Tibial artery (tissue), 4 donors: Measurements from ENCODE around the gene GPR149.
A peak's percentile ranks its signal among the peaks of the same experiment; 100 is the strongest.

Experiments
- DNase-seq, 2 donors: peaks; one replicate each; pipeline ENCODE4 v3.0.0-alpha.2; 2019
- H3K27ac ChIP-seq, 2 donors: fragments of 200-600 bp; sonication (generic) in 1 of 2; 1 replicate in 1 of 2; 2 replicates in 1 of 2; pipeline ENCODE4 v1.5.1; 2018 to 2019; ENCODE audit warnings: mild to moderate bottlenecking in 1 of 2
- H3K27me3 ChIP-seq, 2 donors: fragments of 200-600 bp; sonication (generic) in 1 of 2; one replicate each; pipeline versions ENCODE4 v1.5.1 to v1.6.0; 2016 to 2019
- H3K36me3 ChIP-seq, 3 donors: fragments of 200-600 bp; sonication (generic) in 2 of 3; one replicate each; pipeline ENCODE4 v1.5.1; 2016 to 2019; ENCODE audit warnings: mild to moderate bottlenecking in 2 of 3
- H3K4me1 ChIP-seq, 4 donors: fragments of 200-600 bp; sonication (generic) in 2 of 4; 1 replicate in 3 of 4; 2 replicates in 1 of 4; pipeline ENCODE4 v1.5.1; 2016 to 2019
- H3K4me3 ChIP-seq, 2 donors: fragments of 200-600 bp; sonication (generic) in 1 of 2; 1 replicate in 1 of 2; 2 replicates in 1 of 2; pipeline ENCODE4 v1.5.1; 2018 to 2019; ENCODE audit warnings: mild to moderate bottlenecking in 2 of 2
- H3K9me3 ChIP-seq, 3 donors: fragments of 200-600 bp; sonication (generic) in 1 of 3; one replicate each; pipeline ENCODE4 v1.5.1; 2016 to 2019
- intact Hi-C: fragments of 100-400 bp; cut with DNase I; formaldehyde crosslinking; loops from one replicate; pipeline ENCODE4 v1.15.0; 2023; ENCODE audit warnings: low total_unique reads
- TF ChIP-seq, protein P1 (sequence below), 2 experiments: fragments of 200-600 bp in 1 of 2; fragments of 450-650 bp in 1 of 2; IDR thresholded peaks; one replicate each; pipeline ENCODE4 v1.5.1; 2017 to 2019; ENCODE audit warnings: antibody characterized with exemption in 2 of 2, mild to moderate bottlenecking in 1 of 2, moderate library complexity in 1 of 2

The GPR149 gene

DNA sequence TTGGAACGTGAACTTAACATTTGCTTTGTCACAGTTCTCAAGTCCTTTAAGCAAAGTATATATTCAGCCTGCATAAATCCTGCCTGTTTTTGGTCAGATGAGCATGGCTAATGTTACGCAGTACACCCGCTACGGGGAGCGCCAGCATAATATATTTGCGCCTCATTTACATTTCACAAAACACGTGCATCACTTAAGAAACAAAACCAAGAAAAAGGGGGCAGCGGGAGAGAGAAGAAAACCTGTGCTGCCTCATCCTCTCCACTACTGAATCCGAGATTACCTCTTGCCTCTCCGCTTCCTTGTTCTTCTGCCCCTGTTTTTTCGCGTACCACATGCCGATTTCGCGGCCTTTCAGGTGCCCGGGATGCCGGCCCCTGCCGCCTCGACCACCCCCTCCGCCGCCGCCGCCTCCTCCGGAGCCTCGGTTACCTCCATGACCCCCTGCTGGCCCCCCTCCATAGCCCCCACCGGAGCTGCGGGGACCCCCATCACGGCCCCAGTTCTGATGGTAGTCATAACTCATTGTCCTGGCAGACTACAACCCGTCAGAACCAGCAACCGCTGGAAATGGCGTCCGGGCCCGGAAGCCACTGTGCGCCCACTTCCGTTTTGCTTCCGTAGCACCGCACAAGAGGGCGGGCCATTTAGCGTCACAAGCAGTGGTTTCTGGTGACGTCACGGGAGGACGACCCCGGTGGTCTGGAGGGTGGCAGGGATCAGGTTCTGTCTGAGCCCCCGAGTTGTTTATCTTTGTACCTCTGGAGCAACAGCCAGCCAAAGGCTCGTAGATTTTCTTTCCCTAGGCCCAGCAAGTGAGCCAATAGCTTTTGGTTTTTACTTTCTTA is 105.9 kb downstream of the GPR149 start, which contains the start of gene DHX36:
Gene DHX36, minus strand, starts transcription at position 597 of the 848 bp plus-strand sequence. Its CDS starts 71 bp downstream, at position 526.
- H3K27me3 ChIP-seq, result no peaks in the 10 kb centered on the region
- peaks cover 0 to 44% (median 17%) of the 10 kb centered on the region in 4 donors for H3K4me1 ChIP-seq
- H3K36me3 ChIP-seq, result no peaks in the 10 kb centered on the region
- intact Hi-C loops, result no loop called here
- H3K4me3 ChIP-seq, result peak within 1 kb of the TSS; percentile 88 to 90
- H3K27ac ChIP-seq, result peak within 1 kb of the TSS; percentile 93 to 95
- DNase-seq, result peak; percentile 89 to 93
- TF ChIP-seq, protein P1, sequence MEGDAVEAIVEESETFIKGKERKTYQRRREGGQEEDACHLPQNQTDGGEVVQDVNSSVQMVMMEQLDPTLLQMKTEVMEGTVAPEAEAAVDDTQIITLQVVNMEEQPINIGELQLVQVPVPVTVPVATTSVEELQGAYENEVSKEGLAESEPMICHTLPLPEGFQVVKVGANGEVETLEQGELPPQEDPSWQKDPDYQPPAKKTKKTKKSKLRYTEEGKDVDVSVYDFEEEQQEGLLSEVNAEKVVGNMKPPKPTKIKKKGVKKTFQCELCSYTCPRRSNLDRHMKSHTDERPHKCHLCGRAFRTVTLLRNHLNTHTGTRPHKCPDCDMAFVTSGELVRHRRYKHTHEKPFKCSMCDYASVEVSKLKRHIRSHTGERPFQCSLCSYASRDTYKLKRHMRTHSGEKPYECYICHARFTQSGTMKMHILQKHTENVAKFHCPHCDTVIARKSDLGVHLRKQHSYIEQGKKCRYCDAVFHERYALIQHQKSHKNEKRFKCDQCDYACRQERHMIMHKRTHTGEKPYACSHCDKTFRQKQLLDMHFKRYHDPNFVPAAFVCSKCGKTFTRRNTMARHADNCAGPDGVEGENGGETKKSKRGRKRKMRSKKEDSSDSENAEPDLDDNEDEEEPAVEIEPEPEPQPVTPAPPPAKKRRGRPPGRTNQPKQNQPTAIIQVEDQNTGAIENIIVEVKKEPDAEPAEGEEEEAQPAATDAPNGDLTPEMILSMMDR (IDR thresholded peaks at IDR 0.05), result no peak
- H3K9me3 ChIP-seq, result no peaks in the 10 kb centered on the region

DNA sequence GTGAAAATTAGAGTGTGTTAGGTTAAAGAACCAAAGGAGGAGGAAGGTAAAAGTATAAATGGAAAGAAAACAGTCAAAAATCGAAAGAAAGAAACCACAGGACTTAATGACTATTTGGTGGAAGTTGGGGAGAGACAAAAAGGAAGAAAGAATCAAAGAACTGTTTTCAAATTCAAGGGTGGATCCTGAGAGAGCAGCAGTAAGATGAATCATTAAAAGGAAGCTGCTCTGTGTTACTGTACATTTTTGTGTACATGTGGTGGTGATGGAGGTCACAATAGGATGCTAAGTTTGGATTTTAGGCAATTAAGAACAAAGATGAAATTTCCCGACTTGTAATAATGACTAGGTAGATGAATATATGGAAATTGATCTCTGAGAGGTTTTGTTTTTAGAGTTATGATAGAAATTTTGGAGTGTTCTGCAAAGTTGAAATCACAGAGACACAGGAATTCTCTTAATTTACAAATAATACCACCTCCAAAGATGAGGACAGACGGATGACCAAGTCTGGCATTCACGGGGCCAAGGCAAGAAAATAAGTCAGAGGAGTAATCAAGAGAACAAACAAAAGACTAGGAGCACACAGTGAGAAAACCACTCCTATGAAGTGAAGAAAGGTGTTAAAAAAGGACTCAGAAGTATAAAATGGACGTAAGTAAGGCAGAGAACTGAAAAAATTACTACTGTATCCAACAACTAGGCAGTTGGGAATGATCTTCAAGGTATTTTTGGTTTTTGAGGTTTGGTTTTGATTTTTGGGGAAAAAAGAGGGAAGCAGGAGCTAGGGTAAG is 112.8 kb downstream of the GPR149 start:
- no peak overlapping the region for H3K4me3 ChIP-seq
- no peak for DNase-seq
- peaks cover 0 to 51% (median 7%) of the 10 kb centered on the region in 4 donors for H3K4me1 ChIP-seq
- peaks cover 21 to 23% (median 22%) of the 10 kb centered on the region in 3 donors for H3K36me3 ChIP-seq
- H3K27me3 ChIP-seq, result no peaks in the 10 kb centered on the region
- no peaks in the 10 kb centered on the region for H3K9me3 ChIP-seq
- no peak overlapping the region for H3K27ac ChIP-seq
- TF ChIP-seq, protein P1 (IDR thresholded peaks at IDR 0.05), result no peak
- intact Hi-C loops, result no loop called here

GRCh38 chr3:154314152-154314551 is 115.8 kb downstream of the GPR149 start:
- TF ChIP-seq, protein P1 (IDR thresholded peaks at IDR 0.05), result no peak
- Histone ChIP-seq H3K36me3 (peaks cover 22 to 23% (median 23%) of the 10 kb centered on the region in 3 donors), H3K27me3 (no peaks in the 10 kb centered on the region), H3K9me3 (no peaks in the 10 kb centered on the region), H3K4me1 (peaks cover 0 to 23% (median under 1%) of the 10 kb centered on the region in 4 donors), H3K27ac (no peak overlapping the region), H3K4me3 (no peak overlapping the region)
- intact Hi-C loops, result no loop called here
- DNase-seq, result no peak

DNA sequence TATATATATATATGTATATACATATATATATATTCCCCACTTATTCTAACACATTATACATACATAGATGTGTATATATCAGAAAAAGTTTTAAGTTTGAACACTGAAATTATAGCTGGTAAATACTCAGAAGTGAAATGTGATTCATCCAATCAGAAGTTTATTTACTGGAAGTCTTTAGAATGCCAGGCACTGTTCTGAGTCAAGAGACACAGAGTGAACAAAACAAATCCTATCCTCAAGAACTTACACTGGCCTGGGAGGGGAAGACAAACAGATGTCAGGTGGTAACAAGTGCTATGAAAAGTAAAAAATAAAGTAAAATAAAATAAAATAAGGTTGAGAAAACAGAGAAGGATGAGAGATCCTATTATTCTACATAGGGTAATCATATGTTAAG is 119.2 kb downstream of the GPR149 start:
- Histone ChIP-seq H3K27me3 (no peaks in the 10 kb centered on the region), H3K9me3 (no peaks in the 10 kb centered on the region), H3K4me1 (peaks cover 0 to 4% (median 0%) of the 10 kb centered on the region in 4 donors), H3K36me3 (peaks cover 36 to 41% (median 37%) of the 10 kb centered on the region in 3 donors), H3K4me3 (no peak overlapping the region), H3K27ac (no peak overlapping the region)
- no peak for DNase-seq
- TF ChIP-seq, protein P1 (IDR thresholded peaks at IDR 0.05), result no peak
- intact Hi-C loops, result no loop called here

DNA sequence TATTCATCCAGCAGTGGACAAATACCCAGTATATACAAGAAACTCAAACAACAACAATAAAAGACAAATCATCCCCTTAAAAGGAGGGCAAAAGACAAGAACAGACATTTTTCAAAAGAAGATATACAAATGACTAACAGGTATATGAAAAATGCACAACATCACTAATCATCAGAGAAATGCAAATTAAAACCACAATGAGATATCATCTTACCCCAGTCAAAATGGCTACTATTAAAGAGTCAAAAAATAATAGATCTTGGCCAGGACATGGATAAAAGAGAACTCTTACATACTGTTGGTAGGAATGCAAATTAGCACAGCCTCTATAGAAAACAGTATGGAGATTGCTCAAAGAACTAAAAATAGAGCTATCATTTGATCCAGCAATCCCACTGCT is 122.6 kb downstream of the GPR149 start:
- H3K27ac ChIP-seq, result no peak overlapping the region
- peaks cover 0 to 4% (median 0%) of the 10 kb centered on the region in 4 donors for H3K4me1 ChIP-seq
- no peaks in the 10 kb centered on the region for H3K27me3 ChIP-seq
- TF ChIP-seq, protein P1 (IDR thresholded peaks at IDR 0.05), result no peak
- DNase-seq, result no peak
- peaks cover 45 to 52% (median 51%) of the 10 kb centered on the region in 3 donors for H3K36me3 ChIP-seq
- intact Hi-C loops, result no loop called here
- H3K4me3 ChIP-seq, result no peak overlapping the region
- no peaks in the 10 kb centered on the region for H3K9me3 ChIP-seq
